ENCODE measurements around the gene DVL1.

- no peak for TF ChIP-seq EZH2phosphoT487 (IDR thresholded peaks at IDR 0.05; ENCODE audit: low read depth)
- TF ChIP-seq CTCF (IDR thresholded peaks at IDR 0.05; ENCODE audit: low read depth, low read length) = no peak
These were observed 11.4 kb upstream of the DVL1 start for GRCh38 chr1:1360506-1361169.

Data from OCI-LY3 (cell line).